Measurements from ENCODE around the gene LRP8. TPM values are rescaled to one million over a fixed set of nuclear protein-coding genes. Genes with fewer than 3 reads are reported as not detected.

The LRP8 gene
- total and polyA plus RNA-seq, 2 experiments from 2014 or later = 1.3 to 8.9 TPM

DNA sequence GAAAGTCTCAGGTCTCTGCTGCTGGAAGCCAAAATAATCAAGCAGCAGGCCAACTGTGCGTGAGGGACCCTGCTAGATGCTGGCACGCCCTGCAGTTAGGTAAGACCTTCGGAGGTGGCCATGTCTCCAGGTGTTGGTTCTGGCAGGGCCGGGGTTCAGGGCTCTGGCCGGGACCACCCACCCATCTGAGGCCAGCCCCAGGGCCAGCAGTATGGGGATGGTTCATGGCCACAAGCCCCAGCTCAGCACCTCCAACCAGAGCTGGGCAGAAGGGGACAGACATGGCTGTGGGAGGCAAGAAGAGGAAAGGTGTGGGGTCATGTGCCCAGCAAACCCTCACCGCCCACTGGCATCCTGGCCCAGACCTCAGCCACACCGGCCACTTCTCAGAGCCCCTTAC lies 23.3 kb downstream of the LRP8 start:
- Histone ChIP-seq H3K79me2 (ENCODE audit: insufficient read depth) (no peaks in the 10 kb centered on the region), H3K9me2 (ENCODE audit: insufficient read depth) (no peaks in the 10 kb centered on the region), H3K27me3 (replicated peaks; ENCODE audit: insufficient read depth) (no peaks in the 10 kb centered on the region), H3K9ac (no peak overlapping the region), H4K20me1 (ENCODE audit: insufficient read depth) (no peaks in the 10 kb centered on the region), H3K27ac (no peak overlapping the region), H3K36me3 (ENCODE audit: low read depth) (no peaks in the 10 kb centered on the region), H3K9me3 (ENCODE audit: low read depth) (no peaks in the 10 kb centered on the region), H3K4me3 (no peak overlapping the region), H3F3A (ENCODE audit: insufficient read depth) (no peaks in the 10 kb centered on the region), H3K4me1 (ENCODE audit: insufficient read depth) (0 out of 2 replicates have a peak, but pooled peaks cover 11% of the 10 kb centered on the region), H3K4me2 (ENCODE audit: unreplicated experiment) (no peak overlapping the region), H2AFZ (no peak overlapping the region)
- TF ChIP-seq EZH2 (IDR thresholded peaks at IDR 0.05; ENCODE audit: insufficient read depth, poor library complexity, severe bottlenecking) (no peak), EZH2phosphoT487 (IDR thresholded peaks at IDR 0.05; ENCODE audit: insufficient read depth, low read depth) (no peak)
- DNase-seq = no peak
- 94 to 99% methylated on average over 6 to 7 of the region's 7 CpGs for WGBS, 2 experiments (ENCODE audit: low coverage in 1 of 2, low lambda C conversion rate in 2 of 2, missing lambda C conversion rate in 2 of 2)
- in situ Hi-C loops (cut with MboI) = no loop called here

- no peak overlapping the region for H3K4me2 ChIP-seq (ENCODE audit: unreplicated experiment)
- 0 out of 2 replicates have a peak, but pooled peaks cover 11% of the 10 kb centered on the region for H3K4me1 ChIP-seq (ENCODE audit: insufficient read depth)
- no peaks in the 10 kb centered on the region for H3K36me3 ChIP-seq (ENCODE audit: low read depth)
- in situ Hi-C loops (cut with MboI) = no loop called here
- DNase-seq = no peak
- no peak overlapping the region for H2AFZ ChIP-seq
- H3K27ac ChIP-seq = no peak overlapping the region
- no peaks in the 10 kb centered on the region for H3K27me3 ChIP-seq (replicated peaks; ENCODE audit: insufficient read depth)
- no peaks in the 10 kb centered on the region for H4K20me1 ChIP-seq (ENCODE audit: insufficient read depth)
- H3K9ac ChIP-seq = no peak overlapping the region
- no peaks in the 10 kb centered on the region for H3K9me2 ChIP-seq (ENCODE audit: insufficient read depth)
- no peaks in the 10 kb centered on the region for H3K9me3 ChIP-seq (ENCODE audit: low read depth)
- H3F3A ChIP-seq (ENCODE audit: insufficient read depth) = no peaks in the 10 kb centered on the region
- no peak for TF ChIP-seq EZH2 (IDR thresholded peaks at IDR 0.05; ENCODE audit: insufficient read depth, poor library complexity, severe bottlenecking)
- no peak for TF ChIP-seq EZH2phosphoT487 (IDR thresholded peaks at IDR 0.05; ENCODE audit: insufficient read depth, low read depth)
- H3K4me3 ChIP-seq = no peak overlapping the region
- no peaks in the 10 kb centered on the region for H3K79me2 ChIP-seq (ENCODE audit: insufficient read depth)
- 85 to 87% methylated on average over 14 of the region's 14 CpGs for WGBS, 2 experiments (ENCODE audit: low coverage in 1 of 2, low lambda C conversion rate in 2 of 2, missing lambda C conversion rate in 2 of 2)
Observed at GRCh38 chr1:53303726-53304515, 23.9 kb downstream of the LRP8 start.

GRCh38 chr1:53303243-53303642 lies 24.6 kb downstream of the LRP8 start:
- 90 to 93% methylated on average over 7 of the region's 7 CpGs for WGBS, 2 experiments (ENCODE audit: low coverage in 1 of 2, low lambda C conversion rate in 2 of 2, missing lambda C conversion rate in 2 of 2)

DNA sequence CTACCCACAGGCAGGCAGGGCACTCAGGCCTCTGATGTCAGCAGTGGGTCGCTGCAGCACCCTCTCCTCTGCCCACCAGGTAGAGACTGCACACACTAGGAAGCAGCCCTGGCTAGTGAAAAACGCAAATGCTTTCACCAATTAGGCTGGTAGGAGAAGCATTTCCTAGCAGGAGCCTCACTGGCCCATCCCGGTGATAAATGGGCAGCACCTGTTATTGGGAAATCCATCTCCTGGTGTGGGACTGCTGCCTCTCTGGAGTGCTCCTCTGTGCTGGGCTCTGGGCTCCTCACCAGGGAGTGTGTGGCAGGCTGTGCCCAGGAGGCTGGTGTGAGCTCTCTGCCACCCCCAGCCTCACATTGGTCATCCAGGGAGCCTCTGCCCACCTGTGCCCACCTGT lies 28.6 kb downstream of the LRP8 start:
- no peaks in the 10 kb centered on the region for H4K20me1 ChIP-seq (ENCODE audit: insufficient read depth)
- H3K4me1 ChIP-seq (ENCODE audit: insufficient read depth) = peaks cover 9% of the 10 kb centered on the region
- TF ChIP-seq EZH2phosphoT487 (IDR thresholded peaks at IDR 0.05; ENCODE audit: insufficient read depth, low read depth) (no peak), EZH2 (IDR thresholded peaks at IDR 0.05; ENCODE audit: insufficient read depth, poor library complexity, severe bottlenecking) (no peak)
- no peaks in the 10 kb centered on the region for H3F3A ChIP-seq (ENCODE audit: insufficient read depth)
- no peaks in the 10 kb centered on the region for H3K27me3 ChIP-seq (replicated peaks; ENCODE audit: insufficient read depth)
- no peak overlapping the region for H3K27ac ChIP-seq
- in situ Hi-C loops (cut with MboI) = no loop called here
- 82 to 87% methylated on average over 3 of the region's 3 CpGs for WGBS, 2 experiments (ENCODE audit: low coverage in 1 of 2, low lambda C conversion rate in 2 of 2, missing lambda C conversion rate in 2 of 2)
- H2AFZ ChIP-seq = no peak overlapping the region
- no peak overlapping the region for H3K9ac ChIP-seq
- no peaks in the 10 kb centered on the region for H3K36me3 ChIP-seq (ENCODE audit: low read depth)
- H3K79me2 ChIP-seq (ENCODE audit: insufficient read depth) = no peaks in the 10 kb centered on the region
- H3K9me3 ChIP-seq (ENCODE audit: low read depth) = no peaks in the 10 kb centered on the region
- H3K4me2 ChIP-seq (ENCODE audit: unreplicated experiment) = no peak overlapping the region
- DNase-seq = no peak
- no peak overlapping the region for H3K4me3 ChIP-seq
- H3K9me2 ChIP-seq (ENCODE audit: insufficient read depth) = no peaks in the 10 kb centered on the region

More at GRCh38 chr1:53303243-53303642, 24.6 kb downstream of the LRP8 start:
- no peak overlapping the region for H2AFZ ChIP-seq
- no peaks in the 10 kb centered on the region for H3F3A ChIP-seq (ENCODE audit: insufficient read depth)
- H3K27ac ChIP-seq = no peak overlapping the region
- no peaks in the 10 kb centered on the region for H3K27me3 ChIP-seq (replicated peaks; ENCODE audit: insufficient read depth)
- no peaks in the 10 kb centered on the region for H3K9me2 ChIP-seq (ENCODE audit: insufficient read depth)
- 0 out of 2 replicates have a peak, but pooled peaks cover 11% of the 10 kb centered on the region for H3K4me1 ChIP-seq (ENCODE audit: insufficient read depth)
- DNase-seq = no peak
- no peaks in the 10 kb centered on the region for H4K20me1 ChIP-seq (ENCODE audit: insufficient read depth)
- H3K4me2 ChIP-seq (ENCODE audit: unreplicated experiment) = no peak overlapping the region
- H3K36me3 ChIP-seq (ENCODE audit: low read depth) = no peaks in the 10 kb centered on the region
- no peaks in the 10 kb centered on the region for H3K79me2 ChIP-seq (ENCODE audit: insufficient read depth)
- H3K9ac ChIP-seq = no peak overlapping the region
- no peak overlapping the region for H3K4me3 ChIP-seq
- no peaks in the 10 kb centered on the region for H3K9me3 ChIP-seq (ENCODE audit: low read depth)
- in situ Hi-C loops (cut with MboI) = no loop called here
- no peak for TF ChIP-seq EZH2phosphoT487 (IDR thresholded peaks at IDR 0.05; ENCODE audit: insufficient read depth, low read depth)

Data from GM23248 (cell line).